K562 (cell line): ENCODE results near the gene XPR1. TPM values are rescaled to one million over a fixed set of nuclear protein-coding genes. Genes with fewer than 3 reads are reported as not detected.

Experiments
- ATAC-seq: fragments of 200-7000 bp; cut with Tn5 transposase; 3 replicates; pipeline ENCODE4 v1.9.1; 2020; ENCODE audit warnings: moderate library complexity
- BruUV-seq: library from RNA; stranded (reverse); fragments of 400-500 nt; replicated peaks from 2 replicates; lab custom pipeline; 2021; lab: Mats Ljungman, UMichigan
- CTCF ChIA-PET: fragments of 300-600 bp; formaldehyde crosslinking; extraction: SDS; loops from one replicate; lab custom pipeline; 2021; ENCODE audit warnings: low intra/inter-chr PET ratio; lab: Yijun Ruan, JAX
- POLR2A ChIA-PET: fragments of 300-600, 350-650 bp; sonication (Branson Sonifier 250); formaldehyde crosslinking; extraction: SDS; loops from one replicate; lab custom pipeline; 2021; ENCODE audit warnings: antibody characterized with exemption, inconsistent platforms; lab: Yijun Ruan, JAX
- DNase-seq, 4 experiments: peaks; one replicate each; pipeline versions ENCODE4 v3.0.0 to v3.0.0-alpha.2; 2011 to 2018; ENCODE audit warnings: low spot score in 3 of 4, mixed read lengths in 3 of 4; ENCODE audit errors: extremely low read depth in 1 of 4
- FAIRE-seq: peaks from 2 replicates; lab custom pipeline; 2011; peaks lifted over from hg19 to GRCh38; lab: Jason Lieb, UNC
- H2AFZ ChIP-seq: 2 replicates; pipeline ENCODE4 v1.6.0; 2011; ENCODE audit warnings: low read depth, low read length, control low read depth, inconsistent platforms
- H3K27ac ChIP-seq: fragments of 200-600 bp; 3 replicates; pipeline ENCODE4 v1.8.0; 2011; ENCODE audit warnings: low read depth, mild to moderate bottlenecking, control low read depth, inconsistent platforms, low read length, moderate library complexity, mixed read lengths; ENCODE audit errors: extremely low read depth
- H3K27me3 ChIP-seq, 2 experiments: fragments of 300-600 bp in 1 of 2; 2 replicates in 1 of 2; 3 replicates in 1 of 2; pipeline versions ENCODE4 v1.6.0 to v1.8.0; 2011; ENCODE audit warnings: inconsistent platforms in 2 of 2, low read length in 2 of 2, mild to moderate bottlenecking in 1 of 2, mixed read lengths in 1 of 2, moderate library complexity in 1 of 2; ENCODE audit not compliant: control insufficient read depth in 2 of 2, insufficient read depth in 2 of 2
- H3K36me3 ChIP-seq: fragments of 300-600 bp; 3 replicates; pipeline ENCODE4 v1.8.0; 2011; ENCODE audit warnings: mild to moderate bottlenecking, low read length, inconsistent platforms; ENCODE audit not compliant: control insufficient read depth, insufficient read depth
- H3K4me1 ChIP-seq, 2 experiments: fragments of 200-600 bp in 1 of 2; replicated peaks in 1 of 2; 2 replicates in 1 of 2; 3 replicates in 1 of 2; pipeline versions ENCODE4 v1.5.1 to v1.8.0; 2011; ENCODE audit warnings: inconsistent platforms in 2 of 2, low read length in 2 of 2, mild to moderate bottlenecking in 1 of 2, mixed read lengths in 1 of 2, moderate library complexity in 1 of 2; ENCODE audit not compliant: control insufficient read depth in 2 of 2, insufficient read depth in 2 of 2
- H3K4me2 ChIP-seq: 2 replicates; pipeline ENCODE4 v1.6.1; 2011; ENCODE audit warnings: low read length, control low read depth, inconsistent platforms, mixed read lengths; ENCODE audit not compliant: insufficient read depth
- H3K4me3 ChIP-seq: fragments of 200-600 bp; sonication (generic), shearing (Covaris generic); 2 replicates; pipeline ENCODE4 v1.5.1; 2016; ENCODE audit warnings: control low read depth, inconsistent platforms
- H3K79me2 ChIP-seq: fragments of 200-600 bp; 3 replicates; pipeline ENCODE4 v1.8.0; 2011; ENCODE audit warnings: low read length, inconsistent platforms; ENCODE audit not compliant: control insufficient read depth, insufficient read depth
- H3K9ac ChIP-seq, 2 experiments: 2 replicates each; pipeline versions ENCODE4 v1.6.0 to v1.6.1; 2011; ENCODE audit warnings: low read depth in 2 of 2, low read length in 2 of 2, control low read depth in 1 of 2, inconsistent platforms in 1 of 2, mild to moderate bottlenecking in 1 of 2, mixed read lengths in 1 of 2; ENCODE audit not compliant: insufficient read depth in 1 of 2
- H3K9me1 ChIP-seq: one replicate; pipeline ENCODE4 v1.6.0; 2011; ENCODE audit warnings: inconsistent platforms, mild to moderate bottlenecking, low read length, moderate library complexity; ENCODE audit not compliant: control insufficient read depth, insufficient read depth
- H3K9me3 ChIP-seq: replicated peaks from 2 replicates; pipeline ENCODE4 v1.5.1; 2011; ENCODE audit warnings: low read depth, low read length, inconsistent platforms; ENCODE audit not compliant: control insufficient read depth, insufficient read depth
- H4K20me1 ChIP-seq: replicated peaks from 2 replicates; pipeline ENCODE4 v1.6.1; 2011; ENCODE audit warnings: low read length, inconsistent platforms, mixed read lengths; ENCODE audit not compliant: control insufficient read depth, insufficient read depth
- C11orf30 ChIP-seq: fragments of 450-650 bp; IDR thresholded peaks from 2 replicates; pipeline ENCODE4 v1.6.1; 2016; ENCODE audit warnings: low read depth, mild to moderate bottlenecking
- ELK3 ChIP-seq: fragments of 450-650 bp; formaldehyde crosslinking; IDR thresholded peaks from 2 replicates; pipeline ENCODE4 v1.4.0; 2020; ENCODE audit warnings: mild to moderate bottlenecking
- GABPB1 ChIP-seq: sonication (generic); formaldehyde crosslinking; IDR thresholded peaks from 2 replicates; pipeline ENCODE4 v1.8.0; 2022; ENCODE audit warnings: mild to moderate bottlenecking, missing genetic modification reagents
- MCM3 ChIP-seq: fragments of 450-650 bp; IDR thresholded peaks from 2 replicates; pipeline ENCODE4 v1.6.1; 2016
- MTA2 ChIP-seq: fragments of 450-650 bp; IDR thresholded peaks from 2 replicates; pipeline ENCODE4 v1.6.1; 2016; ENCODE audit warnings: low read depth
- MTF1 ChIP-seq: fragments of 250-450 bp; sonication (Bioruptor Pico); IDR thresholded peaks from 2 replicates; pipeline ENCODE4 v1.9.0; 2021; ENCODE audit warnings: moderate library complexity, mild to moderate bottlenecking, inconsistent platforms, borderline replicate concordance
- NCOR1 ChIP-seq: fragments of 450-650 bp; IDR thresholded peaks from 2 replicates; pipeline ENCODE4 v1.6.1; 2016; ENCODE audit warnings: mild to moderate bottlenecking, moderate library complexity
- SMARCC2 ChIP-seq: fragments of 450-650 bp; IDR thresholded peaks from 2 replicates; pipeline ENCODE4 v1.6.1; 2017; ENCODE audit warnings: antibody characterized with exemption, moderate library complexity, mild to moderate bottlenecking, low read depth
- YY1 ChIP-seq, 3 experiments: IDR thresholded peaks; 2 replicates each; pipeline ENCODE4 v1.6.1; 2011; ENCODE audit warnings: low read length in 2 of 3, mild to moderate bottlenecking in 2 of 3, moderate library complexity in 2 of 3, borderline replicate concordance in 1 of 3, control low read depth in 1 of 3, low read depth in 1 of 3; ENCODE audit not compliant: insufficient read depth in 3 of 3, insufficient replicate concordance in 2 of 3, control insufficient read depth in 1 of 3, insufficient read length in 1 of 3; ENCODE audit errors: extremely low read depth in 1 of 3
- ZBTB17 ChIP-seq: fragments of 450-650 bp; formaldehyde crosslinking; IDR thresholded peaks from 2 replicates; pipeline ENCODE4 v1.4.0; 2020; ENCODE audit warnings: mild to moderate bottlenecking
- ZNF143 ChIP-seq: sonication (generic); formaldehyde crosslinking; IDR thresholded peaks from 2 replicates; pipeline ENCODE4 v1.9.0; 2022; ENCODE audit warnings: mild to moderate bottlenecking, missing genetic modification reagents
- ZNF146 ChIP-seq: IDR thresholded peaks from one replicate; pipeline ENCODE4 v1.6.1; 2018; ENCODE audit warnings: missing compliant biosample characterization; ENCODE audit not compliant: unreplicated experiment
- ZNF184 ChIP-seq: sonication (generic); formaldehyde crosslinking; IDR thresholded peaks from 2 replicates; pipeline ENCODE4 v1.5.0; 2020; ENCODE audit warnings: missing genetic modification reagents
- ZNF24 ChIP-seq: fragments of 450-650 bp; IDR thresholded peaks from 2 replicates; pipeline ENCODE4 v1.6.1; 2016
- ZNF445 ChIP-seq: fragments of 250-450 bp; sonication (Bioruptor Pico); IDR thresholded peaks from 2 replicates; pipeline ENCODE4 v1.4.0; 2020; ENCODE audit warnings: low read depth, mild to moderate bottlenecking, moderate library complexity
- ZNF717 ChIP-seq: fragments of 250-450 bp; sonication (Bioruptor Pico); IDR thresholded peaks from 2 replicates; pipeline ENCODE4 v1.5.0; 2021
- WGBS: fragments of 100-300 bp; shearing (Covaris generic); methylation state at CpG from one replicate; pipeline ENCODE4 v1.1.6; 2016; ENCODE audit warnings: low coverage, mixed read lengths; ENCODE audit not compliant: insufficient coverage; ENCODE audit errors: missing lambda C conversion rate; 5-methylcytosine and 5-hydroxymethylcytosine counted together
- in situ Hi-C: fragments of 300-500 bp; cut with MboI; formaldehyde crosslinking; loops from 4 replicates; pipeline ENCODE4 v1.15.0; 2018; ENCODE audit warnings: inconsistent platforms, mixed read lengths
- intact Hi-C: fragments of 100-400 bp; cut with micrococcal nuclease; formaldehyde crosslinking; loops from 2 replicates; pipeline ENCODE4 v1.14.2; 2022
- polyA plus RNA-seq, 8 experiments: library from polyadenylated mRNA; depleted of rRNA in 4 of 8; stranded (reverse) in 5 of 8; unstranded in 3 of 8; fragments of >200 nt; fragmentation: Nextera tagmentation in 2 of 8; fragmentation: Illumina TruSeq in 1 of 8; extraction: Ambion mirVana in 2 of 8; extraction: Trizol in 1 of 8; gene quantifications; 2 replicates each; pipeline versions ENCODE4 v1.2.1 to v1.2.3, GENCODE V29; 2011 to 2014; ENCODE audit warnings: inconsistent platforms in 1 of 8, missing spikeins in 1 of 8
- total RNA-seq, 7 experiments: library from RNA; depleted of rRNA in 6 of 7; stranded (reverse); fragments of >200 nt in 6 of 7; fragmentation: Illumina TruSeq in 2 of 7; extraction: Trizol in 2 of 7; gene quantifications; 2 replicates each; pipeline versions ENCODE4 v1.2.1 to v1.2.3, GENCODE V29; 2011 to 2021; ENCODE audit warnings: low replicate concordance in 1 of 7
- TF ChIP-seq, protein P1 (sequence below): fragments of 450-650 bp; formaldehyde crosslinking; conservative IDR thresholded peaks from 2 replicates; pipeline ENCODE4 v1.4.0; 2022; ENCODE audit warnings: mild to moderate bottlenecking, missing genetic modification characterization

XPR1 gene
- total and polyA plus RNA-seq, 9 of the 15 experiments (the other 6 are each of a cell fraction or from before 2014, with no cell fraction given) = 3.0 to 66.2 (median 38.6) TPM

- ATAC-seq = peak; percentile 32
- ChIA-PET POLR2A (no interaction called here), CTCF (no interaction called here)
- Histone ChIP-seq H3K9me3 (no peaks in the 10 kb centered on the region), H3K27ac (no peak overlapping the region), H3K9me1 (no peaks in the 10 kb centered on the region), H3K4me1 (peaks cover 0 to 3% of the 10 kb centered on the region in 2 experiments; a peak in 1 of 5 replicates), H3K9ac (peak overlapping the region in 1 of 2 experiments; percentile 55; a peak in 1 of 4 replicates), H2AFZ (no peak overlapping the region), H3K79me2 (no peaks in the 10 kb centered on the region), H3K27me3 (0 out of 5 replicates have a peak, but pooled peaks cover 0 to 4% of the 10 kb centered on the region in 2 experiments), H4K20me1 (no peaks in the 10 kb centered on the region), H3K4me2 (no peak overlapping the region), H3K36me3 (no peaks in the 10 kb centered on the region), H3K4me3 (no peak overlapping the region)
- no TSS peak for BruUV-seq
- no peak for FAIRE-seq
- intact Hi-C loops (no loop called here), in situ Hi-C loops (no loop called here)
- no peak for TF ChIP-seq ZNF445 (CRISPR knock-in tag)
- no peak for TF ChIP-seq MTA2
- TF ChIP-seq ZBTB17 (CRISPR knock-in tag) = no peak
- TF ChIP-seq C11orf30 = no peak
- TF ChIP-seq ZNF717 (CRISPR knock-in tag) = no peak
- TF ChIP-seq ZNF184 (CRISPR knock-in tag) = no peak
- TF ChIP-seq YY1 (IDR thresholded peaks at IDR 0.05; ENCODE audit: borderline replicate concordance in 1 of 3, control insufficient read depth in 1 of 3, extremely low read depth in 1 of 3, insufficient read depth in 3 of 3, insufficient read length in 1 of 3, insufficient replicate concordance in 2 of 3, low read depth in 1 of 3, low read length in 2 of 3) = no peak
- no peak for TF ChIP-seq SMARCC2
- no peak for TF ChIP-seq ZNF24
- TF ChIP-seq ELK3 = no peak
- TF ChIP-seq MCM3 = no peak
- no peak for TF ChIP-seq GABPB1 (CRISPR knock-in tag)
- no peak for TF ChIP-seq ZNF143 (CRISPR knock-in tag)
- no peak for TF ChIP-seq NCOR1
- TF ChIP-seq ZNF146 (CRISPR knock-in tag) = no peak
- TF ChIP-seq, protein P1, sequence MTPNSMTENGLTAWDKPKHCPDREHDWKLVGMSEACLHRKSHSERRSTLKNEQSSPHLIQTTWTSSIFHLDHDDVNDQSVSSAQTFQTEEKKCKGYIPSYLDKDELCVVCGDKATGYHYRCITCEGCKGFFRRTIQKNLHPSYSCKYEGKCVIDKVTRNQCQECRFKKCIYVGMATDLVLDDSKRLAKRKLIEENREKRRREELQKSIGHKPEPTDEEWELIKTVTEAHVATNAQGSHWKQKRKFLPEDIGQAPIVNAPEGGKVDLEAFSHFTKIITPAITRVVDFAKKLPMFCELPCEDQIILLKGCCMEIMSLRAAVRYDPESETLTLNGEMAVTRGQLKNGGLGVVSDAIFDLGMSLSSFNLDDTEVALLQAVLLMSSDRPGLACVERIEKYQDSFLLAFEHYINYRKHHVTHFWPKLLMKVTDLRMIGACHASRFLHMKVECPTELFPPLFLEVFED (CRISPR knock-in tag) = no peak
- TF ChIP-seq MTF1 (CRISPR knock-in tag) = no peak
- 21% methylated on average over 14 of the region's 15 CpGs for WGBS
- no peak for DNase-seq
These were observed 276.4 kb downstream of the XPR1 start for GRCh38 chr1:180908074-180908765.
